ENCODE measurements around the gene EEA1. TPM values are rescaled to one million over a fixed set of nuclear protein-coding genes. Genes with fewer than 3 reads are reported as not detected.

EEA1 gene
- polyA plus RNA-seq, 1 donor from 2014 or later = 5.6 TPM

DNA sequence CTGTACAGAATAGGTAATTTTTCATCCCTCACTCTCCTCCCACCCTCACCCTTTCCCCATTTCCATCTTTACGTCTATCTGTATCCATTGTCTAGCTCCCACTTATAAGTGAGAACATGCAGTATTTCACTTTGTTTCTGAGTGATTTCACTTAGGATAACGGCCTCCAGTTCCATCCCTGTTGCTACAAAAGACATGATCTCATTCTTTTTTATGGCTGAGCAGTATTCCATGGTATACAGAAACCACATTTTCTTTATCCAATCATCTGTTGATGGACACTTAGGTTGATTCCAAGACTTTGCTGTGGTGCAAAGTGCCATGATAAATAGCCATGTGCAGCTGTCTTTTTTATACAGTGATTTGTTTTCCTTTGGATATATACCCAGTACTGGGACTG, 16.4 kb downstream of the EEA1 start:
- Histone ChIP-seq H3F3A (ENCODE audit: insufficient read depth, low read length, poor library complexity, severe bottlenecking) (no peaks in the 10 kb centered on the region), H3K27me3 (ENCODE audit: insufficient read depth, low read depth, low read length) (no peaks in the 10 kb centered on the region), H3K4me2 (ENCODE audit: low read length) (no peak overlapping the region), H3K4me3 (ENCODE audit: low read length) (no peak overlapping the region), H3K9me3 (ENCODE audit: low read length) (peaks cover 4% of the 10 kb centered on the region), H3K9ac (ENCODE audit: low read length) (no peak overlapping the region), H3K27ac (ENCODE audit: low read length) (no peak overlapping the region), H3K79me2 (replicated peaks; ENCODE audit: insufficient read depth, low read length) (peaks cover 3% of the 10 kb centered on the region), H4K20me1 (ENCODE audit: insufficient read depth) (no peaks in the 10 kb centered on the region), H3K36me3 (ENCODE audit: insufficient read depth, low read length) (no peaks in the 10 kb centered on the region), H3K9me2 (ENCODE audit: insufficient read depth, low read length) (no peaks in the 10 kb centered on the region), H2AFZ (ENCODE audit: low read depth, low read length) (no peak overlapping the region)
- TF ChIP-seq SMC3 (conservative IDR thresholded peaks at IDR 0.05; ENCODE audit: poor library complexity) (no peak), CTCF (IDR thresholded peaks at IDR 0.05; ENCODE audit: poor library complexity, severe bottlenecking) (no peak), TAF1 (IDR thresholded peaks at IDR 0.05; ENCODE audit: low read depth) (no peak), RAD21 (conservative IDR thresholded peaks at IDR 0.05) (no peak), REST (IDR thresholded peaks at IDR 0.05; ENCODE audit: borderline replicate concordance) (no peak), POLR2AphosphoS5 (IDR thresholded peaks at IDR 0.05) (no peak), MXI1 (conservative IDR thresholded peaks at IDR 0.05; ENCODE audit: poor library complexity, severe bottlenecking) (no peak), EP300 (conservative IDR thresholded peaks at IDR 0.05; ENCODE audit: poor library complexity, severe bottlenecking) (no peak), EZH2 (IDR thresholded peaks at IDR 0.05; ENCODE audit: borderline replicate concordance, insufficient read depth, low read length, poor library complexity, severe bottlenecking) (no peak)

DNA sequence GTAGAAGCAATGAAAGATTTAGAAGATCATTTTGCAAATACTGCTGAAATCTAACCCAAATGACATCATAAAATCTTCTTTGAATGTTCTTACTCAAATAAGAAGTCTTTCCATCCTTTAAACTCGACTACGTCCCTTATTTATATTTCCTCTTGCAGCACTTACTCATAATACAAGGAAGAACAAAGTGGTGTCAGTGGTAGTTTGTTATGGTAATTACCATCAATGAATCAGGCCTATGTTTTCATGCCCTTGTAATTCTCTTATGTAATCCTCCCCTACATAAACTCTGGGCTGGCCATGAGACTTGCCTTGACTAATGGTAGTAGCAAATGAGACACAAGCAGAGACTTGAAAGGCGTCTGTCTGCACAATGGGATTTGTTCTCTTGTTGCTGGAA, 17.0 kb downstream of the EEA1 start:
- H3K27ac ChIP-seq (ENCODE audit: low read length) = no peak overlapping the region
- no peak overlapping the region for H3K4me2 ChIP-seq (ENCODE audit: low read length)
- H3K79me2 ChIP-seq (replicated peaks; ENCODE audit: insufficient read depth, low read length) = peaks cover 3% of the 10 kb centered on the region
- no peaks in the 10 kb centered on the region for H3K9me2 ChIP-seq (ENCODE audit: insufficient read depth, low read length)
- no peak overlapping the region for H2AFZ ChIP-seq (ENCODE audit: low read depth, low read length)
- H3K9me3 ChIP-seq (ENCODE audit: low read length) = peaks cover 4% of the 10 kb centered on the region
- no peaks in the 10 kb centered on the region for H3K36me3 ChIP-seq (ENCODE audit: insufficient read depth, low read length)
- H3K9ac ChIP-seq (ENCODE audit: low read length) = no peak overlapping the region
- TF ChIP-seq MXI1 (conservative IDR thresholded peaks at IDR 0.05; ENCODE audit: poor library complexity, severe bottlenecking) = no peak
- no peak for TF ChIP-seq SMC3 (conservative IDR thresholded peaks at IDR 0.05; ENCODE audit: poor library complexity)
- TF ChIP-seq REST (IDR thresholded peaks at IDR 0.05; ENCODE audit: borderline replicate concordance) = no peak
- H3K4me3 ChIP-seq (ENCODE audit: low read length) = no peak overlapping the region
- H3K27me3 ChIP-seq (ENCODE audit: insufficient read depth, low read depth, low read length) = no peaks in the 10 kb centered on the region
- no peaks in the 10 kb centered on the region for H4K20me1 ChIP-seq (ENCODE audit: insufficient read depth)
- H3F3A ChIP-seq (ENCODE audit: insufficient read depth, low read length, poor library complexity, severe bottlenecking) = no peaks in the 10 kb centered on the region

Data from neural cell (in vitro differentiated cells).